H9 (cell line): ENCODE measurements around the gene NPAS3. TPM values are rescaled to one million over a fixed set of nuclear protein-coding genes. Genes with fewer than 3 reads are reported as not detected.

Experiments used
- DNase-seq: peaks from one replicate; pipeline ENCODE4 v3.0.0-alpha.2; 2017
- H2AFZ ChIP-seq: one replicate; pipeline ENCODE4 v1.6.1; 2013; ENCODE audit warnings: mild to moderate bottlenecking, low read length, control low read depth, moderate library complexity
- H2AK5ac ChIP-seq: 2 replicates; pipeline ENCODE4 v1.6.1; 2013; ENCODE audit warnings: low read length, control low read depth, mixed read lengths; ENCODE audit not compliant: insufficient read length
- H2BK120ac ChIP-seq: one replicate; pipeline ENCODE4 v1.6.1; 2013; ENCODE audit warnings: low read depth, mild to moderate bottlenecking, low read length, control low read depth, inconsistent platforms; ENCODE audit not compliant: poor library complexity, severe bottlenecking
- H2BK12ac ChIP-seq: 2 replicates; pipeline ENCODE4 v1.6.1; 2013; ENCODE audit warnings: low read length, control low read depth, mixed read lengths, low read depth; ENCODE audit not compliant: insufficient read length
- H2BK15ac ChIP-seq: 2 replicates; pipeline ENCODE4 v1.6.1; 2013; ENCODE audit warnings: low read depth, low read length, control low read depth
- H2BK20ac ChIP-seq: one replicate; pipeline ENCODE4 v1.6.1; 2013; ENCODE audit warnings: low read depth, mild to moderate bottlenecking, low read length, control low read depth, inconsistent platforms; ENCODE audit not compliant: poor library complexity, severe bottlenecking
- H2BK5ac ChIP-seq: 2 replicates; pipeline ENCODE4 v1.6.1; 2013; ENCODE audit warnings: low read length, control low read depth, mixed read lengths; ENCODE audit not compliant: insufficient read length
- H3K14ac ChIP-seq: 2 replicates; pipeline ENCODE4 v1.6.1; 2013; ENCODE audit warnings: low read length, control low read depth; ENCODE audit not compliant: insufficient read depth
- H3K18ac ChIP-seq: 2 replicates; pipeline ENCODE4 v1.6.1; 2013; ENCODE audit warnings: low read depth, mild to moderate bottlenecking, mixed read lengths, low read length, control low read depth; ENCODE audit not compliant: insufficient read length
- H3K23ac ChIP-seq: 2 replicates; pipeline ENCODE4 v1.6.1; 2013; ENCODE audit warnings: low read length, control low read depth, mixed read lengths, low read depth; ENCODE audit not compliant: insufficient read length
- H3K23me2 ChIP-seq: 2 replicates; pipeline ENCODE4 v1.6.1; 2013; ENCODE audit warnings: low read depth, mild to moderate bottlenecking, mixed read lengths, low read length, control low read depth; ENCODE audit not compliant: insufficient read length, poor library complexity, severe bottlenecking
- H3K27ac ChIP-seq: 2 replicates; pipeline ENCODE4 v1.5.1; 2013; ENCODE audit warnings: low read length, control low read depth, mixed read lengths, low read depth; ENCODE audit not compliant: insufficient read length
- H3K27me3 ChIP-seq: 2 replicates; pipeline ENCODE4 v1.6.1; 2013; ENCODE audit warnings: low read length, control low read depth, inconsistent platforms; ENCODE audit not compliant: insufficient read depth
- H3K4ac ChIP-seq: 2 replicates; pipeline ENCODE4 v1.6.1; 2013; ENCODE audit warnings: low read depth, mild to moderate bottlenecking, control low read depth, inconsistent platforms, low read length, moderate library complexity
- H3K4me1 ChIP-seq: 2 replicates; pipeline ENCODE4 v1.6.1; 2013; ENCODE audit warnings: low read length, control low read depth, inconsistent platforms; ENCODE audit not compliant: insufficient read depth
- H3K4me2 ChIP-seq: 2 replicates; pipeline ENCODE4 v1.6.1; 2013; ENCODE audit warnings: low read length, control low read depth, mixed read lengths; ENCODE audit not compliant: insufficient read length, insufficient read depth
- H3K56ac ChIP-seq: 2 replicates; pipeline ENCODE4 v1.6.1; 2013; ENCODE audit warnings: low read depth, mild to moderate bottlenecking, mixed read lengths, low read length, control low read depth; ENCODE audit not compliant: insufficient read length
- H3K79me1 ChIP-seq: 2 replicates; pipeline ENCODE4 v1.6.1; 2013; ENCODE audit warnings: low read depth, mild to moderate bottlenecking, moderate library complexity, low read length, control low read depth, inconsistent platforms; ENCODE audit not compliant: insufficient read depth, poor library complexity, severe bottlenecking
- H3K79me2 ChIP-seq: 2 replicates; pipeline ENCODE4 v1.6.1; 2013; ENCODE audit warnings: low read length, control low read depth, inconsistent platforms; ENCODE audit not compliant: insufficient read depth
- H3K9ac ChIP-seq: 2 replicates; pipeline ENCODE4 v1.6.1; 2013; ENCODE audit warnings: low read length, control low read depth, mixed read lengths; ENCODE audit not compliant: insufficient read length; ENCODE audit errors: extremely low read depth
- H3K9me3 ChIP-seq: one replicate; pipeline ENCODE4 v1.6.1; 2013; ENCODE audit warnings: low read depth, low read length, inconsistent platforms; ENCODE audit not compliant: control insufficient read depth
- H3T11ph ChIP-seq: one replicate; pipeline ENCODE4 v1.6.1; 2013; ENCODE audit warnings: mild to moderate bottlenecking, low read length, control low read depth, inconsistent platforms
- H4K20me1 ChIP-seq: one replicate; pipeline ENCODE4 v1.6.1; 2013; ENCODE audit not compliant: control insufficient read depth, insufficient read length, insufficient read depth
- H4K5ac ChIP-seq: 2 replicates; pipeline ENCODE4 v1.6.1; 2013; ENCODE audit warnings: low read depth, mild to moderate bottlenecking, mixed read lengths, low read length, control low read depth; ENCODE audit not compliant: insufficient read length
- H4K8ac ChIP-seq: replicated peaks from 2 replicates; pipeline ENCODE4 v1.6.1; 2013; ENCODE audit warnings: low read length, control low read depth, mixed read lengths, low read depth; ENCODE audit not compliant: insufficient read length
- H4K91ac ChIP-seq: 2 replicates; pipeline ENCODE4 v1.6.1; 2013; ENCODE audit warnings: low read depth, mild to moderate bottlenecking, moderate library complexity, mixed read lengths, low read length, control low read depth; ENCODE audit not compliant: insufficient read length
- H3K27ac Mint-ChIP-seq, 3 experiments: 2 replicates in 2 of 3; 3 replicates in 1 of 3; pipeline ENCODE4 v1.8.0; 2020 to 2021; ENCODE audit warnings: mixed read lengths in 3 of 3, mild to moderate bottlenecking in 1 of 3, moderate library complexity in 1 of 3
- H3K27me3 Mint-ChIP-seq: 2 replicates; pipeline ENCODE4 v1.8.0; 2021; ENCODE audit warnings: low read depth, mild to moderate bottlenecking, moderate library complexity, mixed read lengths
- H3K36me3 Mint-ChIP-seq, 3 experiments: 2 replicates in 2 of 3; 3 replicates in 1 of 3; pipeline ENCODE4 v1.8.0; 2020 to 2021; ENCODE audit warnings: low read depth in 3 of 3, mixed read lengths in 3 of 3; ENCODE audit not compliant: insufficient read depth in 1 of 3
- H3K4me1 Mint-ChIP-seq, 2 experiments: 2 replicates each; pipeline ENCODE4 v1.8.0; 2020; ENCODE audit warnings: mixed read lengths in 2 of 2
- H3K4me3 Mint-ChIP-seq, 2 experiments: 2 replicates in 1 of 2; 3 replicates in 1 of 2; pipeline ENCODE4 v1.8.0; 2020 to 2021; ENCODE audit warnings: mild to moderate bottlenecking in 2 of 2, mixed read lengths in 2 of 2, moderate library complexity in 1 of 2
- H3K9me3 Mint-ChIP-seq, 2 experiments: 2 replicates in 1 of 2; 3 replicates in 1 of 2; pipeline ENCODE4 v1.8.0; 2020; ENCODE audit warnings: mild to moderate bottlenecking in 2 of 2, mixed read lengths in 2 of 2, moderate library complexity in 1 of 2
- CTCF ChIP-seq: fragments of 200-600 bp; sonication (generic); conservative IDR thresholded peaks from 3 replicates; pipeline ENCODE4 v1.8.0; 2021; ENCODE audit warnings: antibody characterized with exemption, mild to moderate bottlenecking
- WGBS: extraction: QIAGEN DNeasy Blood & Tissue Kit; methylation state at CpG from one replicate; pipeline ENCODE4 v1.1.7; 2013; ENCODE audit warnings: missing lambda C conversion rate, low lambda C conversion rate, mixed read lengths; ENCODE audit not compliant: insufficient read length; ENCODE audit errors: extremely low coverage; 5-methylcytosine and 5-hydroxymethylcytosine counted together
- total RNA-seq: library from RNA; stranded (reverse); gene quantifications from 2 replicates; pipeline ENCODE4 v1.2.1, GENCODE V29; 2021

NPAS3 gene
- total RNA-seq, 1 experiment from 2014 or later, result 0.17 TPM

GRCh38 chr14:33810308-33810707 lies 871.6 kb downstream of the NPAS3 start:
- Histone ChIP-seq H4K91ac (no peak overlapping the region), H2AK5ac (no peak overlapping the region), H2BK5ac (no peak overlapping the region), H4K5ac (no peak overlapping the region), H3K27ac (no peak overlapping the region), H3K23me2 (no peaks in the 10 kb centered on the region), H3K4me2 (no peak overlapping the region), H3T11ph (no peak overlapping the region), H3K79me1 (no peaks in the 10 kb centered on the region), H4K20me1 (no peaks in the 10 kb centered on the region), H3K4me1 (no peaks in the 10 kb centered on the region), H3K23ac (no peak overlapping the region), H2AFZ (no peak overlapping the region), H3K27me3 (no peaks in the 10 kb centered on the region), H3K14ac (no peak overlapping the region), H2BK12ac (no peak overlapping the region), H3K4ac (no peak overlapping the region), H2BK120ac (no peak overlapping the region), H2BK15ac (no peak overlapping the region), H2BK20ac (no peak overlapping the region), H4K8ac (no peak overlapping the region), H3K9me3 (no peaks in the 10 kb centered on the region), H3K79me2 (no peaks in the 10 kb centered on the region), H3K56ac (no peak overlapping the region), H3K18ac (no peak overlapping the region), H3K9ac (no peak overlapping the region)
- DNase-seq, result no peak
- no peaks in the 10 kb centered on the region for H3K36me3 Mint-ChIP-seq
- H3K9me3 Mint-ChIP-seq, result no peaks in the 10 kb centered on the region; a peak in 1 of 5 replicates
- H3K4me1 Mint-ChIP-seq, result peaks cover 4% of the 10 kb centered on the region in 2 experiments; a peak in 3 of 4 replicates
- no peak overlapping the region for H3K4me3 Mint-ChIP-seq
- WGBS, result no CpG with 5 or more reads among the region's 6 CpGs
- no peaks in the 10 kb centered on the region for H3K27me3 Mint-ChIP-seq
- no peak overlapping the region for H3K27ac Mint-ChIP-seq
- no peak for TF ChIP-seq CTCF
